HepG2 (cell line): ENCODE data around the gene PTGER3.

Experiments used
- STAG1 ChIP-seq: sonication (generic); formaldehyde crosslinking; IDR thresholded peaks from 2 replicates; pipeline ENCODE4 v1.4.0; 2020; ENCODE audit warnings: missing genetic modification reagents
- ZNF572 ChIP-seq: sonication (generic); formaldehyde crosslinking; IDR thresholded peaks from 2 replicates; pipeline ENCODE4 v1.5.1; 2020; ENCODE audit warnings: mild to moderate bottlenecking, missing genetic modification reagents
- TF ChIP-seq, protein P1 (sequence below): sonication (generic); formaldehyde crosslinking; IDR thresholded peaks from 2 replicates; pipeline ENCODE4 v1.5.0; 2020; ENCODE audit warnings: missing genetic modification reagents, mild to moderate bottlenecking, borderline replicate concordance
- TF ChIP-seq, protein P2 (sequence below): sonication (generic); formaldehyde crosslinking; IDR thresholded peaks from 2 replicates; pipeline ENCODE4 v1.5.0; 2020; ENCODE audit warnings: mild to moderate bottlenecking, missing genetic modification reagents, moderate library complexity
- TF ChIP-seq, protein P3 (sequence below): sonication (generic); formaldehyde crosslinking; IDR thresholded peaks from 2 replicates; pipeline ENCODE4 v1.8.1; 2023; ENCODE audit warnings: missing genetic modification reagents, inconsistent platforms, borderline replicate concordance
- TF ChIP-seq, protein P4 (sequence below): sonication (generic); formaldehyde crosslinking; IDR thresholded peaks from 2 replicates; pipeline ENCODE4 v1.4.0; 2020; ENCODE audit warnings: missing genetic modification reagents, borderline replicate concordance
- TF ChIP-seq, protein P5 (sequence below): sonication (generic); formaldehyde crosslinking; conservative IDR thresholded peaks from 2 replicates; pipeline ENCODE4 v1.4.0; 2020; ENCODE audit warnings: missing genetic modification reagents

DNA sequence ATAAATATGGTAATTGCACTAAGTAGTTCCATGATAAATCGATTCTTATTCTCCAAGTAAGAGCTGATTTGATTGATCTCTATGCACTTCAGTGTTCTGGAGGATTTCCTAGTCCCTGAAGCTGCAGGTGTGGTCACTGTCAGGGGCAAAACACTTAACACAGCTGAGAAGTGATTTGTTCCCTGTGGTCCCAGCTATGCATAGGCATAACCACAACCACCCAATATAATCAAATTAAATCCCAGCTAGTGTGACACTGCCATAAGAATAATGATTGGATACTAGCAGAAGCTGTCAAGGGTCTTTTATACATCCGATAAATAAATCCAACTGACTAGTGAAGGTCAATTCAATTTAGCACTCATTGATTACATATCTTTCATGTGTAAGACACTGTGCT is 60.1 kb downstream of the PTGER3 start:
- TF ChIP-seq STAG1 (CRISPR knock-in tag) (no peak), ZNF572 (no peak)
- TF ChIP-seq, protein P1, sequence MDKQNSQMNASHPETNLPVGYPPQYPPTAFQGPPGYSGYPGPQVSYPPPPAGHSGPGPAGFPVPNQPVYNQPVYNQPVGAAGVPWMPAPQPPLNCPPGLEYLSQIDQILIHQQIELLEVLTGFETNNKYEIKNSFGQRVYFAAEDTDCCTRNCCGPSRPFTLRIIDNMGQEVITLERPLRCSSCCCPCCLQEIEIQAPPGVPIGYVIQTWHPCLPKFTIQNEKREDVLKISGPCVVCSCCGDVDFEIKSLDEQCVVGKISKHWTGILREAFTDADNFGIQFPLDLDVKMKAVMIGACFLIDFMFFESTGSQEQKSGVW: no peak
- TF ChIP-seq, protein P2, sequence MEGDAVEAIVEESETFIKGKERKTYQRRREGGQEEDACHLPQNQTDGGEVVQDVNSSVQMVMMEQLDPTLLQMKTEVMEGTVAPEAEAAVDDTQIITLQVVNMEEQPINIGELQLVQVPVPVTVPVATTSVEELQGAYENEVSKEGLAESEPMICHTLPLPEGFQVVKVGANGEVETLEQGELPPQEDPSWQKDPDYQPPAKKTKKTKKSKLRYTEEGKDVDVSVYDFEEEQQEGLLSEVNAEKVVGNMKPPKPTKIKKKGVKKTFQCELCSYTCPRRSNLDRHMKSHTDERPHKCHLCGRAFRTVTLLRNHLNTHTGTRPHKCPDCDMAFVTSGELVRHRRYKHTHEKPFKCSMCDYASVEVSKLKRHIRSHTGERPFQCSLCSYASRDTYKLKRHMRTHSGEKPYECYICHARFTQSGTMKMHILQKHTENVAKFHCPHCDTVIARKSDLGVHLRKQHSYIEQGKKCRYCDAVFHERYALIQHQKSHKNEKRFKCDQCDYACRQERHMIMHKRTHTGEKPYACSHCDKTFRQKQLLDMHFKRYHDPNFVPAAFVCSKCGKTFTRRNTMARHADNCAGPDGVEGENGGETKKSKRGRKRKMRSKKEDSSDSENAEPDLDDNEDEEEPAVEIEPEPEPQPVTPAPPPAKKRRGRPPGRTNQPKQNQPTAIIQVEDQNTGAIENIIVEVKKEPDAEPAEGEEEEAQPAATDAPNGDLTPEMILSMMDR (CRISPR knock-in tag): no peak
- TF ChIP-seq, protein P3, sequence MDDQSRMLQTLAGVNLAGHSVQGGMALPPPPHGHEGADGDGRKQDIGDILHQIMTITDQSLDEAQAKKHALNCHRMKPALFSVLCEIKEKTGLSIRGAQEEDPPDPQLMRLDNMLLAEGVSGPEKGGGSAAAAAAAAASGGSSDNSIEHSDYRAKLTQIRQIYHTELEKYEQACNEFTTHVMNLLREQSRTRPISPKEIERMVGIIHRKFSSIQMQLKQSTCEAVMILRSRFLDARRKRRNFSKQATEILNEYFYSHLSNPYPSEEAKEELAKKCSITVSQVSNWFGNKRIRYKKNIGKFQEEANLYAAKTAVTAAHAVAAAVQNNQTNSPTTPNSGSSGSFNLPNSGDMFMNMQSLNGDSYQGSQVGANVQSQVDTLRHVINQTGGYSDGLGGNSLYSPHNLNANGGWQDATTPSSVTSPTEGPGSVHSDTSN (CRISPR knock-in tag): no peak
- TF ChIP-seq, protein P4, sequence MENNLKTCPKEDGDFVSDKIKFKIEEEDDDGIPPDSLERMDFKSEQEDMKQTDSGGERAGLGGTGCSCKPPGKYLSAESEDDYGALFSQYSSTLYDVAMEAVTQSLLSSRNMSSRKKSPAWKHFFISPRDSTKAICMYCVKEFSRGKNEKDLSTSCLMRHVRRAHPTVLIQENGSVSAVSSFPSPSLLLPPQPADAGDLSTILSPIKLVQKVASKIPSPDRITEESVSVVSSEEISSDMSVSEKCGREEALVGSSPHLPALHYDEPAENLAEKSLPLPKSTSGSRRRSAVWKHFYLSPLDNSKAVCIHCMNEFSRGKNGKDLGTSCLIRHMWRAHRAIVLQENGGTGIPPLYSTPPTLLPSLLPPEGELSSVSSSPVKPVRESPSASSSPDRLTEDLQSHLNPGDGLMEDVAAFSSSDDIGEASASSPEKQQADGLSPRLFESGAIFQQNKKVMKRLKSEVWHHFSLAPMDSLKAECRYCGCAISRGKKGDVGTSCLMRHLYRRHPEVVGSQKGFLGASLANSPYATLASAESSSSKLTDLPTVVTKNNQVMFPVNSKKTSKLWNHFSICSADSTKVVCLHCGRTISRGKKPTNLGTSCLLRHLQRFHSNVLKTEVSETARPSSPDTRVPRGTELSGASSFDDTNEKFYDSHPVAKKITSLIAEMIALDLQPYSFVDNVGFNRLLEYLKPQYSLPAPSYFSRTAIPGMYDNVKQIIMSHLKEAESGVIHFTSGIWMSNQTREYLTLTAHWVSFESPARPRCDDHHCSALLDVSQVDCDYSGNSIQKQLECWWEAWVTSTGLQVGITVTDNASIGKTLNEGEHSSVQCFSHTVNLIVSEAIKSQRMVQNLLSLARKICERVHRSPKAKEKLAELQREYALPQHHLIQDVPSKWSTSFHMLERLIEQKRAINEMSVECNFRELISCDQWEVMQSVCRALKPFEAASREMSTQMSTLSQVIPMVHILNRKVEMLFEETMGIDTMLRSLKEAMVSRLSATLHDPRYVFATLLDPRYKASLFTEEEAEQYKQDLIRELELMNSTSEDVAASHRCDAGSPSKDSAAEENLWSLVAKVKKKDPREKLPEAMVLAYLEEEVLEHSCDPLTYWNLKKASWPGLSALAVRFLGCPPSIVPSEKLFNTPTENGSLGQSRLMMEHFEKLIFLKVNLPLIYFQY (CRISPR knock-in tag): no peak
- TF ChIP-seq, protein P5, sequence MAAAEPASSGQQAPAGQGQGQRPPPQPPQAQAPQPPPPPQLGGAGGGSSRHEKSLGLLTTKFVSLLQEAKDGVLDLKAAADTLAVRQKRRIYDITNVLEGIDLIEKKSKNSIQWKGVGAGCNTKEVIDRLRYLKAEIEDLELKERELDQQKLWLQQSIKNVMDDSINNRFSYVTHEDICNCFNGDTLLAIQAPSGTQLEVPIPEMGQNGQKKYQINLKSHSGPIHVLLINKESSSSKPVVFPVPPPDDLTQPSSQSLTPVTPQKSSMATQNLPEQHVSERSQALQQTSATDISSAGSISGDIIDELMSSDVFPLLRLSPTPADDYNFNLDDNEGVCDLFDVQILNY: no peak
